GM19099 (cell line): ENCODE data around the gene CD300C.

Experiments used
- POLR2A ChIP-seq: IDR thresholded peaks from 3 replicates; pipeline ENCODE4 v1.6.1; 2011; ENCODE audit warnings: low read depth; ENCODE audit not compliant: insufficient read length; ENCODE audit errors: extremely low read depth

CD300C gene

DNA sequence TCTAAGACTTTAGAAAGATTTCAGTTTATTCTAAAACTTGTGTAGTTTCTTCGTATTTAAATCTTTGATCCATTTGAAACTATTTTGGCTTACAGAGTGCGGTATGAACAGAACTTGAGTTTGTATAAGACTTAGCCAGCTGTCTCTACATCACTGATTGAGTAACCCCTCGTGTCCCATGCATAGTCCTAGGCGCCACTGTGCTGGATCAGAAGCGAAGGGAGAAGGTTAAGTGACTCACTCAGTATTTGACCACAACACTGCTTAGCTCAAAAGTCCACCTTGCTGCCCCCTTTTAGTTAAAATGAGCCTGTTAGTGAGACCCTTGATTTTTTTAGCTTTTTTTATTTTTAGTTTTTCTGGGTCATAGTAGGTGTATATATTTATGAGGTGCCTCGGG, 43.1 kb downstream of the CD300C start:
- TF ChIP-seq POLR2A = no peak

DNA sequence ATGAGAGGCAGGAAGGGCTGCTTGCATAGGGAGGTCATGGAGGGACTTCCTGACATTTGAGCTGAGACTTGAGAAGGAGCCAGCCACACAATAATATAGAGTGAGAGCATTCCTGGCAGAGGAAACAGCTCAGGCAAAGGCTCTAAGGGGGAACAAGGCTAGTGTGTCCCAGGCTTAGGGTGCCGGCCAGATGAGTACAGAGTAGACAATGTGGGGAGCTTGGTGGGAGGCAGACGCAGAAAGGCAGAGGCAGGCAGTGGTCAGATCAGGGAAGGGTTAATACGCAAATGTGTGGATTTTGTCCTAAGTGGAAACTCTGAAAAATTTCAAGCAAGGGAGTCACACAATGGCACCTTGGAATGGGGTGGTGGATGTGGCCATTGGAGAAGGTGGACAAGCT, 45.9 kb downstream of the CD300C start:
- TF ChIP-seq POLR2A = no peak

DNA sequence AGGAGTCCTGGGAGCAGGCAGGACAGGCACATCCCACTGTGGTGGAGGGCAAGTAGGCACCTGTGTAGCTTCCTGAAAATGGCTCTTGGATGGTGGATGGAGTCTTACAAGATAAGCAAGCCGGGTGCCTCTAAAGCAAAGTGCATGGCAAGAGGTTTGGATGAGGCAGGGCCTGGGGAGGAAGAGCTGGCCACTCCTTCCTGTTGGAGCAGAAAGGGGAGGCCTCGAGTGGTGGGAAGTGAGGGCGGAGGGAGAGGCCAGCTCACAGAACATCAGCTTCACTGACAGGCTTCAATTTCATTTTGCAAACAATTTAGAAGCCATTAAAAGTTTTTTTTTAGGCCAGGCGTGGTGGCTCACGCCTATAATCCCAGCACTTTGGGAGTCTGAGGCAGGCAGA, 48.4 kb downstream of the CD300C start:
- no peak for TF ChIP-seq POLR2A

DNA sequence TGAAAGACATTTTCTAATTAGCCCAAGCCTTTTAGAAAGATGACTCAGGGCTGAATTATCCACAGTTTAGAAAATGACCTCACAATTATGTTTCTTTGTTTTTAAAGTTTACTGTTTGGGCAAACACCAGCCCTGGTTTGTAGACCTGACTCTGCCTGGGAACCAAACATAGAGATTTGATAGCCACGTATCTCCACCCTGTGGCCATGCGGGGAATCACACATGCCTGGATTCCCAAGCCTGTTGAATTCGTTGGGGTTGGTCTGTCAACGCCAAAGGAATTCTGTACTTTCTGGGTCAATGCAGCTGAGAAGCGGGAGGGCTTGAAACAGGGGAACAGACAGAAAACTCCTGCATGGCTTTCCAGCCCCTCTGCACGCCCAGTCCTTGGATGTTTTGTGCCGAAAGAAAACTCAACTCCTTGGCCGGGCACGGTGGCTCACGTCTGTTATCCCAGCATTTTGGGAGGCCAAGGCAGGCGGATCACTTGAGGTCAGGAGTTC, 52.5 kb downstream of the CD300C start:
- TF ChIP-seq POLR2A = no peak

DNA sequence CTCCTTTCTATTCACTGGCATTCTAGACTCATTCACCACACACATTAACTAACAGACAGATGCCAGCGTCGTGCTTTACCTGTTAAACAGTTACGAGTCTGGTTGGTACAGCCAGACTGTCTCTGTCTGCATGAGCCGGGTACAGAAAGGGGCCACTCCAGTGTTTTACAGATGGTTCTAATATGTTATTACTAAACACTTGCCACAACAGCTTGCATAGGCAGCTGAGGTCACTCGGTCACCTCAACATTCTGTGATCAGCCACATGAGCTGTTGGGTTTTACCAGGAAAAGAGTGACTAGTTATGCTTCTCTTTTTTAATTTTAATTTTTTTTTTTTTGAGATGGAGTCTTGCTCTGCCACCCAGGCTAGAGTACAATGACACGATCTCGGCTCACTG, 54.3 kb downstream of the CD300C start:
- no peak for TF ChIP-seq POLR2A
